SK-N-SH (cell line): ENCODE measurements around the gene PCSK9.

Experiments
- FOXJ3 ChIP-seq: sonication (generic); formaldehyde crosslinking; IDR thresholded peaks from 2 replicates; pipeline ENCODE4 v1.5.1; 2020; ENCODE audit warnings: mild to moderate bottlenecking, missing genetic modification reagents
- GABPA ChIP-seq: IDR thresholded peaks from 2 replicates; pipeline ENCODE4 v1.4.0; 2012; ENCODE audit warnings: low read depth, mild to moderate bottlenecking
- NRF1 ChIP-seq: IDR thresholded peaks from 2 replicates; pipeline ENCODE4 v1.6.1; 2012; ENCODE audit warnings: low read depth, mild to moderate bottlenecking, low read length
- POLR2AphosphoS5 ChIP-seq: IDR thresholded peaks from 2 replicates; pipeline ENCODE4 v1.6.1; 2012; ENCODE audit warnings: low read depth, low read length
- SMC3 ChIP-seq: IDR thresholded peaks from 2 replicates; pipeline ENCODE4 v1.6.1; 2012; ENCODE audit warnings: low read depth, low read length, improper control_type of control experiment
- TEAD4 ChIP-seq: IDR thresholded peaks from 2 replicates; pipeline ENCODE4 v1.4.0; 2012; ENCODE audit warnings: mild to moderate bottlenecking, borderline replicate concordance; ENCODE audit not compliant: insufficient read depth
- TF ChIP-seq, protein P1 (sequence below): fragments of 200-600 bp; sonication (generic); IDR thresholded peaks from 2 replicates; pipeline ENCODE4 v1.6.1; 2017; ENCODE audit warnings: antibody characterized with exemption, mild to moderate bottlenecking, moderate library complexity

DNA sequence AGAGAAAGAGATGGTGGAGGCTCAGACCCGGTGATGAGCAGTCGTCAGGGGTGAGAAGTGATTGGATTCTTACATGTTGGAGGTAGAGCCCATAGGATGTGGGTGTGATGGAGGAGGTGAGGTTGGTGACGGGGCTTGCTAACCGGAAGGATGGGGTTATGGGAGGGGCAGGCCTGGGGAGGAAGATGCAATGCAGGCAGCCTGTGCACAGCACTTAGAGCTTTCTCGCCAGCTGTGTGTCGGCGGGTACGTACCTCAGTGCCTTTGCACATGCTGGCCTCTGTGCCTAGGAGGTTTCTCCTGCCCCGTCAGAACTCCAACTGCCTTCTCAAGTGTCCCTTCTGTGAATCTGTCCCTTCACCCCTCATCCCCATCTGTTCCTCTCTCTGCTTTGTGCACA is 43.5 kb upstream of the PCSK9 start:
- TF ChIP-seq GABPA (no peak), POLR2AphosphoS5 (no peak), SMC3 (no peak), FOXJ3 (CRISPR knock-in tag) (no peak), NRF1 (no peak), TEAD4 (no peak)
- TF ChIP-seq, protein P1, sequence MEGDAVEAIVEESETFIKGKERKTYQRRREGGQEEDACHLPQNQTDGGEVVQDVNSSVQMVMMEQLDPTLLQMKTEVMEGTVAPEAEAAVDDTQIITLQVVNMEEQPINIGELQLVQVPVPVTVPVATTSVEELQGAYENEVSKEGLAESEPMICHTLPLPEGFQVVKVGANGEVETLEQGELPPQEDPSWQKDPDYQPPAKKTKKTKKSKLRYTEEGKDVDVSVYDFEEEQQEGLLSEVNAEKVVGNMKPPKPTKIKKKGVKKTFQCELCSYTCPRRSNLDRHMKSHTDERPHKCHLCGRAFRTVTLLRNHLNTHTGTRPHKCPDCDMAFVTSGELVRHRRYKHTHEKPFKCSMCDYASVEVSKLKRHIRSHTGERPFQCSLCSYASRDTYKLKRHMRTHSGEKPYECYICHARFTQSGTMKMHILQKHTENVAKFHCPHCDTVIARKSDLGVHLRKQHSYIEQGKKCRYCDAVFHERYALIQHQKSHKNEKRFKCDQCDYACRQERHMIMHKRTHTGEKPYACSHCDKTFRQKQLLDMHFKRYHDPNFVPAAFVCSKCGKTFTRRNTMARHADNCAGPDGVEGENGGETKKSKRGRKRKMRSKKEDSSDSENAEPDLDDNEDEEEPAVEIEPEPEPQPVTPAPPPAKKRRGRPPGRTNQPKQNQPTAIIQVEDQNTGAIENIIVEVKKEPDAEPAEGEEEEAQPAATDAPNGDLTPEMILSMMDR, result no peak
